ENCODE results near the gene MGAT2. TPM values are rescaled to one million over a fixed set of nuclear protein-coding genes. Genes with fewer than 3 reads are reported as not detected.
A peak's percentile ranks its signal among the peaks of the same experiment; 100 is the strongest.

Gene MGAT2
- total and polyA plus RNA-seq, 9 of the 15 experiments (the other 6 are each of a cell fraction or from before 2014, with no cell fraction given): 0.03 to 33.3 (median 24.6) TPM; not detected in 1

GRCh38 chr14:49620182-49621113, at the start of gene MGAT2, which contains the start of gene RPL36AL (continued):
- TF ChIP-seq HMBOX1 (IDR thresholded peaks at IDR 0.05): no peak
- TF ChIP-seq CTCF (IDR thresholded peaks at IDR 0.05 in 2 of 3, conservative IDR thresholded peaks at IDR 0.05 in 1 of 3; ENCODE audit: insufficient read depth in 2 of 3, low read depth in 1 of 3, low read length in 3 of 3): peak; percentile 5 to 35 (median 24); a peak in 2 of 6 replicates
- TF ChIP-seq TSHZ1 (CRISPR knock-in tag; IDR thresholded peaks at IDR 0.05): no peak
- peak; percentile 31; the same call in 1 of the 2 replicates for TF ChIP-seq ELF2 (CRISPR knock-in tag; IDR thresholded peaks at IDR 0.05)
- TF ChIP-seq RBFOX2 (IDR thresholded peaks at IDR 0.05; ENCODE audit: low read depth, low read length): peak; percentile 97
- peak in 1 of 2 experiments; percentile 13; a peak in 1 of 4 replicates for TF ChIP-seq NRF1 (conservative IDR thresholded peaks at IDR 0.05 in 1 of 2, IDR thresholded peaks at IDR 0.05 in 1 of 2)
- TF ChIP-seq ZMIZ1 (IDR thresholded peaks at IDR 0.05; ENCODE audit: low read depth in 2 of 2, low read length in 2 of 2): peak in 1 of 2 experiments; percentile 47; a peak in 1 of 4 replicates
- TF ChIP-seq ZNF79 (CRISPR knock-in tag; IDR thresholded peaks at IDR 0.05; ENCODE audit: low read depth): no peak
- no peak for TF ChIP-seq SRSF3 (IDR thresholded peaks at IDR 0.05; ENCODE audit: insufficient read depth, low read length)
- TF ChIP-seq GABPB1 (CRISPR knock-in tag; IDR thresholded peaks at IDR 0.05): peak; percentile 84
- peak; percentile 57 for TF ChIP-seq ATF7 (IDR thresholded peaks at IDR 0.05)
- TF ChIP-seq JUN (IDR thresholded peaks at IDR 0.05; ENCODE audit: borderline replicate concordance, low read depth, low read length): no peak
- TF ChIP-seq JUN (CRISPR knock-in tag; IDR thresholded peaks at IDR 0.05; ENCODE audit: borderline replicate concordance): no peak
- no peak for TF ChIP-seq ZNF311 (CRISPR knock-in tag; IDR thresholded peaks at IDR 0.05)
- peak; percentile 22; the same call in 1 of the 2 replicates for TF ChIP-seq SMARCC2 (IDR thresholded peaks at IDR 0.05; ENCODE audit: low read depth)

Measured in K562 (cell line).